Erythroblast (primary cell): Measurements from ENCODE around the gene KAT8.

Experiments used
- GATA1 ChIP-seq: IDR thresholded peaks from 2 replicates; pipeline ENCODE4 v1.6.1; 2011; ENCODE audit warnings: low read depth, mild to moderate bottlenecking, control low read depth, low read length, moderate library complexity
- POLR2A ChIP-seq: IDR thresholded peaks from 2 replicates; pipeline ENCODE4 v1.6.1; 2011; ENCODE audit warnings: mild to moderate bottlenecking, low read length

GRCh38 chr16:31082368-31083045, 35.0 kb upstream of the KAT8 start:
- no peak for TF ChIP-seq POLR2A
- no peak for TF ChIP-seq GATA1
